ENCODE data around the gene NKTR. TPM values are rescaled to one million over a fixed set of nuclear protein-coding genes. Genes with fewer than 3 reads are reported as not detected.
"Not testable (repeated sequence)": the region's sequence is repeated elsewhere in the genome, so short reads cannot be mapped to it uniquely, and the experiment has no call there.

Gene NKTR
- total RNA-seq, 4 donors from 2014 or later = 52.2 to 274 (median 91.1) TPM

- no peak for DNase-seq (ENCODE audit: low spot score)
These were observed 28.2 kb upstream of the NKTR start for GRCh38 chr3:42572278-42572677.

GRCh38 chr3:42575137-42575741 lies 25.2 kb upstream of the NKTR start:
- no peak for ATAC-seq (ENCODE audit: low FRiP score)
- no peak for DNase-seq (ENCODE audit: low spot score)
- TF ChIP-seq CTCF (IDR thresholded peaks at IDR 0.05) = no peak

More at GRCh38 chr3:42572278-42572677, 28.2 kb upstream of the NKTR start:
- TF ChIP-seq CTCF (IDR thresholded peaks at IDR 0.05) = no peak
- ATAC-seq (ENCODE audit: low FRiP score) = no peak

GRCh38 chr3:42578054-42578453 lies 22.4 kb upstream of the NKTR start:
- no peak for TF ChIP-seq CTCF (IDR thresholded peaks at IDR 0.05)
- DNase-seq (ENCODE audit: low spot score) (no peak), ATAC-seq (ENCODE audit: low FRiP score) (no peak)

GRCh38 chr3:42579346-42579745 lies 21.1 kb upstream of the NKTR start:
- not testable (repeated sequence) for ATAC-seq (ENCODE audit: low FRiP score); DNase-seq (ENCODE audit: low spot score)

GRCh38 chr3:42581400-42581708 lies 19.1 kb upstream of the NKTR start:
- no peak for TF ChIP-seq CTCF (IDR thresholded peaks at IDR 0.05)
- DNase-seq (ENCODE audit: low spot score) (no peak), ATAC-seq (ENCODE audit: low FRiP score) (no peak)

- peak; percentile 74 for DNase-seq (ENCODE audit: low spot score)
- no peak for TF ChIP-seq CTCF (IDR thresholded peaks at IDR 0.05)
- peak; percentile 99 for ATAC-seq (ENCODE audit: low FRiP score)
These were observed 18.6 kb upstream of the NKTR start, which contains the start of gene SEC22C for GRCh38 chr3:42581709-42582473. SEC22C (minus strand) TSS chr3:42581967; CDS start chr3:42569046, 12,921 bp downstream.

GRCh38 chr3:42582474-42583070 lies 17.9 kb upstream of the NKTR start:
- TF ChIP-seq CTCF (IDR thresholded peaks at IDR 0.05) = no peak
- ATAC-seq (ENCODE audit: low FRiP score) = no peak
- DNase-seq (ENCODE audit: low spot score) = no peak
